GM19467 (cell line): ENCODE results near the gene METTL25.

Experiments used
- ATAC-seq: cut with Tn5 transposase; IDR thresholded peaks from one replicate; pipeline ENCODE4 v1.9.1; 2021; ENCODE audit warnings: mild to moderate bottlenecking, moderate library complexity; ENCODE audit not compliant: unreplicated experiment

METTL25 gene

DNA sequence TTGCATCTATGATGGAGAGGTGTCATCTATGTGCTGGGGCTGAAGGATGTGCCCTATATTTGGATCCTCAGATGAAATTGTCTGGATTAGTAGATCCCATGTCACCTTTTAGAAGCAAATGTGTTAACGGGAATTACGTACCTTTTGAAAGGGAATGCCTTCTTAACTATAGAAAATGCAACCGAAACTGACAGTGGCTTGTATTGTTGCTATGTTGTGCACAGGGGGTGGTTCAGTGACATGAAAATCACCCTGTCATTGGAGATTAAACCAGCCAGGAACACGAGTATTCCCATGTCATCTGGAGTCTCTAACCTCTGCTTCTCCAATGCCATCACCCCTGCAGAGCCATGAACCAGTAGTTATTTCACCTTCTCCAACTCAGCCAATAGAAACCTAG lies 110.2 kb downstream of the METTL25 start:
- ATAC-seq = no peak

GRCh38 chr12:82470906-82471512 lies 112.7 kb downstream of the METTL25 start:
- no peak for ATAC-seq

- no peak for ATAC-seq
These were observed 114.9 kb downstream of the METTL25 start for GRCh38 chr12:82473111-82473754.

GRCh38 chr12:82474181-82474797 lies 116.0 kb downstream of the METTL25 start:
- ATAC-seq = peak; percentile 78

DNA sequence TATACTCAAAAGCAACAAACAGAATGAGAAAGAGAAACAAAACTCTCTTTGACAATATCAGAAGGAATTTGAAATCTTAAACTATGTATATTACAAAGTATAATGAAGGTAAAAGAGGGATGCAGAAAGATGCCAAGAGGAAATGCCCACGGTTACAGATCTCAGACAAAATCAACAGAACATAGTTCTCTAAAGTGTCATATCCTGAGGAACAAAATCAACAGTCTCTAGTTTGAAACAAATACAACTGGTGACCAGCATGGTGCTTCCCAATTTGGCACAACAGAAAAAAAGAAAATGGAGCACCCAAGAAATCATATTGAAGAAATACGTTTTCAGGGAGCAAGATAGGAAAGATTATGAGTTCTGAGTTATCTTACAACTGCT lies 116.5 kb downstream of the METTL25 start:
- peak; percentile 11 for ATAC-seq

DNA sequence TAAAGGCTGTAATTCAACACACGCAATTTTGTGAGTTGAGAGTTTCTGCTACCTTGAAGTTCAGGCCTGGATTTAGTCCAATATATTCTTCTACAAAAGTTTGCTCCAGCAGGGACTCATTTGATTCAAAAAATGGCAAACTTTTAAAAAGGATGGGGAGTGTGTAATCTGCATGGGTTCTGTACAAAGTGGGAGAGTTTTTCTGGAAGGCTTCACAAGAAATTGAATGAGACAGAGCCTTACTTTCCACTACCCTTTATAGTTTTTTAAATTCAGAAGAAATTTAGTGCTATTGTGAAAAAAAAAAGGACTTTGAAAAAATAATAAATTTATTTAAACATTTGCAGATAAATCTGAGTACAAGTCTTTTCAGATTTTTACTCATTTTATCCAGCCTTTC lies 116.9 kb downstream of the METTL25 start:
- no peak for ATAC-seq

GRCh38 chr12:82476511-82476910 lies 118.2 kb downstream of the METTL25 start:
- ATAC-seq = no peak

DNA sequence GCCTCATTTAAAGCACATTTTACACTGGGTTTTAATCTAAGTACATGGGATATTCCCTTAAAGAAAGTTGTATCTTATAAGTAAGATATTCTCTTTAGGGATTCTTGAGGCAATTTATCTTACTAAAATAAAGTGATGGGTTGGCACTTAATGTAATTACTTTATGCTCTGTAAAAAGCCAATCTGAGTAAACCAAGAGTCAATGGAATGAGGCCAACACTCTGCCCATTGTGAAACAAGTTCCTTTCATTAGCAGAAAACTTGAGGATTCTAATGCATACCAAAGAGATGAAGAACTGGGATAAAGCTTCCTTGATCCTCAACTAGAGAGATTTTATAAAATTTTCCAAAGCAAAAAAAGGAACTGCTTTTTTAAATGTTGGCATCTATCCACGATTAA lies 121.2 kb downstream of the METTL25 start:
- ATAC-seq = no peak

GRCh38 chr12:82480606-82481005 lies 122.3 kb downstream of the METTL25 start:
- ATAC-seq = no peak

GRCh38 chr12:82481954-82482353 lies 123.6 kb downstream of the METTL25 start:
- ATAC-seq = no peak

DNA sequence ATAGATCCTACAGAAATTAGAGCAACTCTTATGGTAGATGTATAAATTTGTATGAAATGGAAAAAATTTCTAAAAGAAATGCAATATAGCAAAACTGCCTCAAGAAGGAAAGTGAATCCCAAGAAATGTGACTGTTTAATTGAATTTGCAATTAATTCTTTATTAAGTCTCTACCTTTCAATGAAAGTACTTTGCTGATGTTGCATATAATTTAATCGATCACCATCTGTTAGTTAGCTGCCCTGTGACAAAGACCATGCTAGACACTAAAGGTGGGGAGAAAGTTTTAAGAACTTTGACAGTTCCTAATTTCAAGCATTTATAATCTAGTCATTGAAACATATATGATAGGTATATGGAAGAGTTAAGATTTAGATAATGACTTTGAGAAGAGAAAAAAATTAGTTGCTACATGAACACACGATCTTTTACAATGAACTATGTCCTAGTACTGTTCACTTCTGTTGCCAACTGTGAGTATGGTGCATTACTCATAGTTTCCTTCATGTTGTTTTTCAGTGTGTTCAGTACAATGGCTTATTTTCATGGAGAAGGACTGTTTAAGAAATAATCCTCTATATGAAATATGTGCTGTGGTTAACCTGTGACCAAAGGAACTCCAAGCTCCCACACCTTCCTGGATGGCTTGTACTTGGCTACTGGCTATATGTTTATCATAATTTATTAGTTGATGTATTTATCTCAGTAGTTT lies 128.4 kb downstream of the METTL25 start:
- ATAC-seq = no peak

GRCh38 chr12:82504409-82504808 lies 146.1 kb downstream of the METTL25 start:
- no peak for ATAC-seq

- ATAC-seq = no peak
These were observed 146.8 kb downstream of the METTL25 start for GRCh38 chr12:82505150-82505549.

GRCh38 chr12:82507686-82508085 lies 149.4 kb downstream of the METTL25 start:
- no peak for ATAC-seq

GRCh38 chr12:82510386-82510785 lies 152.1 kb downstream of the METTL25 start:
- no peak for ATAC-seq

DNA sequence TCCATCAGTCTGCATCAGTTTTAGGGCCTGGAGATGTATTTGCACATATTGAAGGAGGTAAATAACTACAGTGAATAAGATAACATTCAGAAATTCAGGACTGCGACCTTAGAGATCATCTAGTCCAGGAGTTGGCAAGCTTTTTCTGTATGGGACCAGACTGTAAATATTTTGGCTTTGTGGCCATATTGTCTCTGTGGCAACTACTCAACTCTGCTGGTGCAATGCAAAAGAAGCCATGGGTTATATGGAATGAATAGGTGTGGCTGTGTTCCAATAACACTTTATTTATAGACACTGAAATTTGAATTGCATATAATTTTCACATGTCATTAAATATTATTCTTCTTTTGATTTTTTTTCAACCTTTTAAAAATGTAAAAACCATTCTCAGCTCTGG lies 156.6 kb downstream of the METTL25 start:
- no peak for ATAC-seq

- no peak for ATAC-seq
These were observed 157.3 kb downstream of the METTL25 start for GRCh38 chr12:82515652-82516051.

- ATAC-seq = peak; percentile 79
These were observed 158.7 kb downstream of the METTL25 start for GRCh38 chr12:82517027-82517426.

DNA sequence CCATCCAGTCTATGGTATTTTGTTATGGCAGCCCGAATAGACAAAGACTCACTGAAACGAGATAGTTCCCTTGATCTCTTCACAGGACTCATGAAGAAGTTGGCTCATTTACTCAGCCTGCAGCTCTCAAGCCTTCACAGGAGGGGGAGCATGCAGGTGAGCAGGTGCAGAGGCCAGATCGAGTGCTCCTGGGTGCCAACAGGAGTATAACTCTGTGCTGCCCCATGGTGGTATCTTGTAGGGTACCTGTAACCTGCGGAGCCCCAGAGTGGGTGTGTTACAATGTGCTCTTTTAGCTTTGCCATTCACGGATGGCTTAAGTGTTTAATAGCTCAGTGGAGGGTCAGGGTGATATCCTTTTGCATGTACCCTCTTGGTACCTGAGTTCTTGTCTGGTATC lies 159.5 kb downstream of the METTL25 start:
- ATAC-seq = no peak

GRCh38 chr12:82519510-82519909 lies 161.2 kb downstream of the METTL25 start:
- no peak for ATAC-seq

- no peak for ATAC-seq
These were observed 164.0 kb downstream of the METTL25 start for GRCh38 chr12:82522285-82522684.

- ATAC-seq = no peak
These were observed 164.4 kb downstream of the METTL25 start for GRCh38 chr12:82522762-82523161.
